Panc1 (cell line): Measurements from ENCODE around the gene GGTA1. TPM values are rescaled to one million over a fixed set of nuclear protein-coding genes. Genes with fewer than 3 reads are reported as not detected.

Experiments used
- ATAC-seq: fragments of 200-7000 bp; cut with Tn5 transposase; 2 replicates; pipeline ENCODE4 v1.9.1; 2020; ENCODE audit warnings: mild to moderate bottlenecking, moderate library complexity
- BruUV-seq: library from RNA; stranded (reverse); fragments of 400-500 nt; replicated peaks from 2 replicates; lab custom pipeline; 2021; lab: Mats Ljungman, UMichigan
- CTCF ChIA-PET: fragments of 300-600 bp; sonication (Branson Sonifier 250); formaldehyde crosslinking; loops from one replicate; lab custom pipeline; 2022; ENCODE audit warnings: antibody characterized with exemption; lab: Charles Lee
- POLR2A ChIA-PET: fragments of 300-600 bp; sonication (Branson Sonifier 250); formaldehyde crosslinking; loops from one replicate; lab custom pipeline; 2022; ENCODE audit warnings: antibody characterized with exemption; lab: Charles Lee
- DNase-seq: peaks from one replicate; pipeline ENCODE4 v3.0.0-alpha.2; 2010; ENCODE audit warnings: low read depth, low spot score
- H3K27ac ChIP-seq: 2 replicates; pipeline ENCODE4 v1.5.1; 2011; ENCODE audit warnings: mild to moderate bottlenecking, low read length, inconsistent platforms
- H3K27me3 ChIP-seq: fragments of 200-500 bp; sonication (Bioruptor generic); 2 replicates; pipeline ENCODE4 v1.6.0; 2014; ENCODE audit warnings: low read length, inconsistent platforms; ENCODE audit not compliant: control insufficient read depth, insufficient read depth
- H3K36me3 ChIP-seq: fragments of 200-500 bp; sonication (Bioruptor generic); 2 replicates; pipeline ENCODE4 v1.5.1; 2014; ENCODE audit warnings: inconsistent platforms, mild to moderate bottlenecking, low read length, moderate library complexity; ENCODE audit not compliant: control insufficient read depth, insufficient read depth
- H3K4me1 ChIP-seq: 2 replicates; pipeline ENCODE4 v1.5.1; 2011; ENCODE audit warnings: inconsistent platforms, mild to moderate bottlenecking, low read length, moderate library complexity; ENCODE audit not compliant: control insufficient read depth, insufficient read depth
- H3K4me3 ChIP-seq, 2 experiments: 2 replicates each; pipeline ENCODE4 v1.5.1; 2011 to 2012; ENCODE audit warnings: low read depth in 2 of 2, low read length in 2 of 2, mild to moderate bottlenecking in 2 of 2, inconsistent platforms in 1 of 2, moderate library complexity in 1 of 2
- H3K9me3 ChIP-seq: fragments of 200-500 bp; sonication (Bioruptor generic); 2 replicates; pipeline ENCODE4 v1.5.1; 2014; ENCODE audit warnings: low read depth, mild to moderate bottlenecking, inconsistent platforms, low read length, moderate library complexity; ENCODE audit not compliant: control insufficient read depth, insufficient read depth
- CTCF ChIP-seq: fragments of 450-650 bp; IDR thresholded peaks from 2 replicates; pipeline ENCODE4 v1.5.1; 2017; ENCODE audit warnings: mild to moderate bottlenecking
- POLR2AphosphoS5 ChIP-seq: IDR thresholded peaks from 2 replicates; pipeline ENCODE4 v1.6.1; 2012; ENCODE audit warnings: mild to moderate bottlenecking, low read depth, low read length, moderate library complexity
- REST ChIP-seq, 2 experiments: IDR thresholded peaks; 2 replicates each; pipeline ENCODE4 v1.6.1; 2011 to 2012; ENCODE audit warnings: low read depth in 2 of 2, control low read depth in 1 of 2, low read length in 1 of 2, mild to moderate bottlenecking in 1 of 2, moderate library complexity in 1 of 2; ENCODE audit not compliant: insufficient read depth in 1 of 2
- SIN3A ChIP-seq: IDR thresholded peaks from 2 replicates; pipeline ENCODE4 v1.6.1; 2012; ENCODE audit warnings: low read depth, mild to moderate bottlenecking, low read length, moderate library complexity, borderline replicate concordance; ENCODE audit not compliant: insufficient read depth
- TCF7L2 ChIP-seq: IDR thresholded peaks from 2 replicates; pipeline ENCODE4 v1.6.1; 2011; ENCODE audit warnings: mild to moderate bottlenecking, low read depth, low read length, inconsistent platforms
- in situ Hi-C: cut with HindIII; loops from 2 replicates; pipeline ENCODE4 v1.10.0; 2016; ENCODE audit warnings: low sequenced_read_pairs, low pct_unique_long_range_greater_than_20kb
- intact Hi-C: fragments of 100-400 bp; cut with micrococcal nuclease; formaldehyde crosslinking; loops from one replicate; pipeline ENCODE4 v1.10.0; 2022; ENCODE audit not compliant: unreplicated experiment
- total RNA-seq: library from RNA; stranded (reverse); gene quantifications from one replicate; pipeline ENCODE4 v1.2.1, GENCODE V29; 2021; ENCODE audit not compliant: unreplicated experiment

GGTA1 gene
- total RNA-seq, 1 experiment from 2014 or later = not detected

- Histone ChIP-seq H3K27me3 (no peaks in the 10 kb centered on the region), H3K36me3 (no peaks in the 10 kb centered on the region), H3K27ac (no peak overlapping the region), H3K9me3 (no peaks in the 10 kb centered on the region), H3K4me3 (no peak overlapping the region), H3K4me1 (no peaks in the 10 kb centered on the region)
- POLR2A ChIA-PET = no interaction called here
- in situ Hi-C loops = no loop called here
- intact Hi-C loops = no loop called here
- TF ChIP-seq SIN3A (no peak), TCF7L2 (no peak), REST (IDR thresholded peaks at IDR 0.05; ENCODE audit: insufficient read depth in 1 of 2, low read depth in 2 of 2, low read length in 1 of 2) (no peak), CTCF (no peak), POLR2AphosphoS5 (no peak)
- DNase-seq (no peak), ATAC-seq (no peak)
- CTCF ChIA-PET = no interaction called here
- no TSS peak for BruUV-seq
Measured at GRCh38 chr9:121489344-121489743, 10.3 kb downstream of the GGTA1 start.

GRCh38 chr9:121486043-121486442 is 13.6 kb downstream of the GGTA1 start:
- Histone ChIP-seq H3K9me3 (no peaks in the 10 kb centered on the region), H3K4me3 (no peak overlapping the region), H3K36me3 (no peaks in the 10 kb centered on the region), H3K27me3 (no peaks in the 10 kb centered on the region), H3K4me1 (no peaks in the 10 kb centered on the region), H3K27ac (no peak overlapping the region)
- no TSS peak for BruUV-seq
- POLR2A ChIA-PET = no interaction called here
- no peak for DNase-seq
- CTCF ChIA-PET = no interaction called here
- intact Hi-C loops = no loop called here
- TF ChIP-seq CTCF = no peak
- TF ChIP-seq POLR2AphosphoS5 = no peak
- no peak for TF ChIP-seq TCF7L2
- no peak for TF ChIP-seq SIN3A
- TF ChIP-seq REST (IDR thresholded peaks at IDR 0.05; ENCODE audit: insufficient read depth in 1 of 2, low read depth in 2 of 2, low read length in 1 of 2) = no peak
- in situ Hi-C loops = no loop called here
- no peak for ATAC-seq
